GM23338 (cell line): ENCODE results near the gene BCR. TPM values are rescaled to one million over a fixed set of nuclear protein-coding genes. Genes with fewer than 3 reads are reported as not detected.

Source experiments
- ATAC-seq: fragments of 200-7000 bp; cut with Tn5 transposase; 3 replicates; pipeline ENCODE4 v1.9.1; 2020
- DNase-seq: peaks from one replicate; pipeline ENCODE4 v3.0.0-alpha.2; 2015; ENCODE audit warnings: low spot score
- H2AFZ ChIP-seq: fragments of 200-600 bp; sonication (generic); 2 replicates; pipeline ENCODE4 v1.8.0; 2016; ENCODE audit warnings: antibody characterized with exemption, mild to moderate bottlenecking, moderate library complexity
- H3F3A ChIP-seq: fragments of 200-600 bp; sonication (generic); replicated peaks from 2 replicates; pipeline ENCODE4 v1.8.0; 2017; ENCODE audit warnings: antibody characterized with exemption, mixed run types, low read depth
- H3K27ac ChIP-seq: fragments of 200-600 bp; sonication (generic); 2 replicates; pipeline ENCODE4 v1.6.1; 2016; ENCODE audit warnings: low read depth
- H3K27me3 ChIP-seq: fragments of 200-600 bp; sonication (generic); 2 replicates; pipeline ENCODE4 v1.8.0; 2016; ENCODE audit warnings: mild to moderate bottlenecking, mixed run types, moderate library complexity; ENCODE audit not compliant: insufficient read depth
- H3K36me3 ChIP-seq: fragments of 200-600 bp; sonication (generic); 2 replicates; pipeline ENCODE4 v1.8.0; 2016; ENCODE audit warnings: mild to moderate bottlenecking; ENCODE audit not compliant: insufficient read depth
- H3K4me1 ChIP-seq: fragments of 200-600 bp; sonication (generic); 2 replicates; pipeline ENCODE4 v1.8.0; 2016; ENCODE audit warnings: mild to moderate bottlenecking, moderate library complexity; ENCODE audit not compliant: insufficient read depth
- H3K4me2 ChIP-seq: fragments of 200-600 bp; sonication (generic); 2 replicates; pipeline ENCODE4 v1.7.1; 2017; ENCODE audit warnings: mixed run types
- H3K4me3 ChIP-seq: fragments of 200-600 bp; sonication (generic); 2 replicates; pipeline ENCODE4 v1.6.1; 2016; ENCODE audit warnings: mixed run types
- H3K79me2 ChIP-seq: fragments of 200-600 bp; sonication (generic); replicated peaks from 2 replicates; pipeline ENCODE4 v1.8.0; 2017; ENCODE audit warnings: mild to moderate bottlenecking; ENCODE audit not compliant: insufficient read depth
- H3K9me2 ChIP-seq: fragments of 200-600 bp; sonication (generic); 2 replicates; pipeline ENCODE4 v1.8.0; 2017; ENCODE audit not compliant: insufficient read depth
- H4K20me1 ChIP-seq: fragments of 200-600 bp; sonication (generic); replicated peaks from 2 replicates; pipeline ENCODE4 v1.8.0; 2017; ENCODE audit warnings: mild to moderate bottlenecking; ENCODE audit not compliant: insufficient read depth
- H3K27ac Mint-ChIP-seq: 2 replicates; pipeline ENCODE4 v1.8.0; 2020; ENCODE audit warnings: inconsistent platforms, mild to moderate bottlenecking, moderate library complexity, mixed read lengths
- H3K27me3 Mint-ChIP-seq: 3 replicates; pipeline ENCODE4 v1.8.0; 2022; ENCODE audit warnings: low read depth, mild to moderate bottlenecking, moderate library complexity, mixed read lengths, inconsistent platforms; ENCODE audit not compliant: insufficient read depth, poor library complexity
- H3K36me3 Mint-ChIP-seq: 3 replicates; pipeline ENCODE4 v1.8.0; 2021; ENCODE audit warnings: low read depth, mild to moderate bottlenecking, inconsistent platforms, moderate library complexity, mixed read lengths
- H3K4me1 Mint-ChIP-seq: 3 replicates; pipeline ENCODE4 v1.8.0; 2020; ENCODE audit warnings: mild to moderate bottlenecking, inconsistent platforms, mixed read lengths
- H3K4me3 Mint-ChIP-seq: 3 replicates; pipeline ENCODE4 v1.8.0; 2021; ENCODE audit warnings: moderate library complexity, mild to moderate bottlenecking, inconsistent platforms, mixed read lengths
- H3K9me3 Mint-ChIP-seq: 3 replicates; pipeline ENCODE4 v1.8.0; 2020; ENCODE audit warnings: moderate library complexity, mild to moderate bottlenecking, inconsistent platforms, mixed read lengths
- EZH2phosphoT487 ChIP-seq: fragments of 200-600 bp; sonication (generic); IDR thresholded peaks from one replicate; pipeline ENCODE4 v1.8.1; 2018; ENCODE audit warnings: antibody characterized with exemption; ENCODE audit not compliant: unreplicated experiment
- POLR2AphosphoS5 ChIP-seq: IDR thresholded peaks from 2 replicates; pipeline ENCODE4 v1.6.1; 2016; ENCODE audit warnings: antibody characterized with exemption, low read depth
- REST ChIP-seq: IDR thresholded peaks from one replicate; pipeline ENCODE4 v1.6.1; 2018; ENCODE audit warnings: antibody characterized with exemption; ENCODE audit not compliant: unreplicated experiment
- STAT1 ChIP-seq: IDR thresholded peaks from one replicate; pipeline ENCODE4 v1.6.1; 2016; ENCODE audit warnings: antibody characterized with exemption; ENCODE audit not compliant: unreplicated experiment
- ZNF114 ChIP-seq: fragments of 250-450 bp; sonication (Bioruptor Pico); IDR thresholded peaks from 2 replicates; pipeline ENCODE4 v1.5.0; 2020; ENCODE audit warnings: mild to moderate bottlenecking, moderate library complexity
- ZNF462 ChIP-seq: fragments of 250-450 bp; sonication (Bioruptor Pico); IDR thresholded peaks from 2 replicates; pipeline ENCODE4 v1.5.0; 2020; ENCODE audit warnings: mild to moderate bottlenecking, moderate library complexity
- polyA plus RNA-seq: library from polyadenylated mRNA; unstranded; fragments of >200 nt; fragmentation: Nextera tagmentation; extraction: Ambion mirVana; gene quantifications from 2 replicates; pipeline ENCODE4 v1.2.1, GENCODE V29; 2016
- total RNA-seq: library from RNA; depleted of rRNA; stranded (reverse); fragments of >200 nt; shearing (Covaris generic); gene quantifications from 2 replicates; pipeline ENCODE4 v1.2.3, GENCODE V29; 2014
- TF ChIP-seq, protein P1 (sequence below): IDR thresholded peaks from 2 replicates; pipeline ENCODE4 v1.6.1; 2016; ENCODE audit warnings: antibody characterized with exemption
- TF ChIP-seq, protein P2 (sequence below), 2 experiments: fragments of 200-600 bp in 1 of 2; sonication (generic) in 1 of 2; conservative IDR thresholded peaks; 2 replicates each; pipeline versions ENCODE4 v1.5.1 to v1.6.1; 2016 to 2017; ENCODE audit warnings: antibody characterized with exemption in 2 of 2, low read depth in 2 of 2, mild to moderate bottlenecking in 2 of 2, moderate library complexity in 1 of 2

Gene BCR
- total and polyA plus RNA-seq, 2 experiments from 2014 or later: 17.7 to 121 TPM

DNA sequence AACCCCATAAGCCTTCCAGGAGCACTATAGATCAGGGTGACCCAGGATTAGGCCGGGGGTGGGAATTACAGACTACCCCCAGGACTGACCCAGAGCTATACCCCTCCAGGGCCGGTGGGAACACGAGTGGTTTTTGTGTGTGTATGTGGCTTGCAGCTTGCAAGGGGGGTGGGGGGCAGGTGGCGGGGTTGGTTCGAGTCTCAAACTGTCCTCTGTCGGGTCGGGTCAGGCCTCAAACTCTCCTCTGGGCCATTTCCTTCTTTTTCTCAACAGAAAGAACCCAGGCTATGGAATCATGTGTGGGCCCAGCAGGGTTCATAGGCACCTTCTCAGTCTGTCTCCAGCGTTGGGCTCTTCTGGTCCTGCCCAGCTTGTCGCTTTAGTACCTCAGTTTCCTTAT lies 58.4 kb downstream of the BCR start (continued):
- TF ChIP-seq REST (no peak), EZH2phosphoT487 (no peak), POLR2AphosphoS5 (no peak)

DNA sequence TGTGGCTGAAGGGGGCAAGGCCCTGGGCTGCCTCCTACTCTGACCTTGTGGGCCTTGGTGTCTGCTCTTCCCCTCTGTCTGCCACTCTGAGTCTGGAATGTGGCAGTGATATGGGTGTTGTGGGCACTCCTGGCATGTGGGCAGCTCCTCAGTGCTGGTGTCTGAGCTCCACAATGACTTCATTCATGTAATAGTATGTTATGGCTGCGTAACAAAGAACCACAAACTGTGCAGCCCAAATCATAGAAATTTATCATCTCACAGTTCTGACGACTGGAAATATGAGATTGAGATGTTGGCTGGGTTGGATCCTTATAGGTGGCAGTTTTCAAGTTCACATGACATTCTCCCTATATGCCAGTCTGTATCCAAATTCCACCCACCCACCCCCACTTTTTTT lies 59.1 kb downstream of the BCR start:
- H3K4me3 Mint-ChIP-seq: no peak overlapping the region

More for the DNA sequence above, 59.1 kb downstream of the BCR start:
- Histone ChIP-seq H3K27ac (peak overlapping the region; percentile 99; the same call in 1 of the 2 replicates), H3K27me3 (no peaks in the 10 kb centered on the region), H3K4me2 (no peak overlapping the region; the same call in 1 of the 2 replicates), H3K4me3 (no peak overlapping the region), H3K9me2 (no peaks in the 10 kb centered on the region), H3F3A (peaks cover 26% of the 10 kb centered on the region), H3K4me1 (peaks cover 58% of the 10 kb centered on the region), H3K79me2 (peaks cover 77% of the 10 kb centered on the region), H2AFZ (no peak overlapping the region), H4K20me1 (peaks cover 28% of the 10 kb centered on the region), H3K36me3 (no peaks in the 10 kb centered on the region)
- peaks cover 25% of the 10 kb centered on the region for H3K36me3 Mint-ChIP-seq
- ATAC-seq (no peak), DNase-seq (no peak)
- peaks cover 24% of the 10 kb centered on the region for H3K27me3 Mint-ChIP-seq
- H3K9me3 Mint-ChIP-seq: peaks cover 8% of the 10 kb centered on the region
- peaks cover 82% of the 10 kb centered on the region for H3K4me1 Mint-ChIP-seq
- TF ChIP-seq, protein P1, sequence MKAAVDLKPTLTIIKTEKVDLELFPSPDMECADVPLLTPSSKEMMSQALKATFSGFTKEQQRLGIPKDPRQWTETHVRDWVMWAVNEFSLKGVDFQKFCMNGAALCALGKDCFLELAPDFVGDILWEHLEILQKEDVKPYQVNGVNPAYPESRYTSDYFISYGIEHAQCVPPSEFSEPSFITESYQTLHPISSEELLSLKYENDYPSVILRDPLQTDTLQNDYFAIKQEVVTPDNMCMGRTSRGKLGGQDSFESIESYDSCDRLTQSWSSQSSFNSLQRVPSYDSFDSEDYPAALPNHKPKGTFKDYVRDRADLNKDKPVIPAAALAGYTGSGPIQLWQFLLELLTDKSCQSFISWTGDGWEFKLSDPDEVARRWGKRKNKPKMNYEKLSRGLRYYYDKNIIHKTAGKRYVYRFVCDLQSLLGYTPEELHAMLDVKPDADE: no peak
- no peak for TF ChIP-seq STAT1
- no peak for TF ChIP-seq ZNF462
- no peak for TF ChIP-seq ZNF114 (CRISPR knock-in tag)
- TF ChIP-seq, protein P2, sequence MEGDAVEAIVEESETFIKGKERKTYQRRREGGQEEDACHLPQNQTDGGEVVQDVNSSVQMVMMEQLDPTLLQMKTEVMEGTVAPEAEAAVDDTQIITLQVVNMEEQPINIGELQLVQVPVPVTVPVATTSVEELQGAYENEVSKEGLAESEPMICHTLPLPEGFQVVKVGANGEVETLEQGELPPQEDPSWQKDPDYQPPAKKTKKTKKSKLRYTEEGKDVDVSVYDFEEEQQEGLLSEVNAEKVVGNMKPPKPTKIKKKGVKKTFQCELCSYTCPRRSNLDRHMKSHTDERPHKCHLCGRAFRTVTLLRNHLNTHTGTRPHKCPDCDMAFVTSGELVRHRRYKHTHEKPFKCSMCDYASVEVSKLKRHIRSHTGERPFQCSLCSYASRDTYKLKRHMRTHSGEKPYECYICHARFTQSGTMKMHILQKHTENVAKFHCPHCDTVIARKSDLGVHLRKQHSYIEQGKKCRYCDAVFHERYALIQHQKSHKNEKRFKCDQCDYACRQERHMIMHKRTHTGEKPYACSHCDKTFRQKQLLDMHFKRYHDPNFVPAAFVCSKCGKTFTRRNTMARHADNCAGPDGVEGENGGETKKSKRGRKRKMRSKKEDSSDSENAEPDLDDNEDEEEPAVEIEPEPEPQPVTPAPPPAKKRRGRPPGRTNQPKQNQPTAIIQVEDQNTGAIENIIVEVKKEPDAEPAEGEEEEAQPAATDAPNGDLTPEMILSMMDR (conservative IDR thresholded peaks at IDR 0.05; ENCODE audit: low read depth in 2 of 2): no peak
- TF ChIP-seq POLR2AphosphoS5: no peak
- peak overlapping the region; percentile 78; the same call in 1 of the 2 replicates for H3K27ac Mint-ChIP-seq
